ENCODE measurements around the gene CYB5D1.

DNA sequence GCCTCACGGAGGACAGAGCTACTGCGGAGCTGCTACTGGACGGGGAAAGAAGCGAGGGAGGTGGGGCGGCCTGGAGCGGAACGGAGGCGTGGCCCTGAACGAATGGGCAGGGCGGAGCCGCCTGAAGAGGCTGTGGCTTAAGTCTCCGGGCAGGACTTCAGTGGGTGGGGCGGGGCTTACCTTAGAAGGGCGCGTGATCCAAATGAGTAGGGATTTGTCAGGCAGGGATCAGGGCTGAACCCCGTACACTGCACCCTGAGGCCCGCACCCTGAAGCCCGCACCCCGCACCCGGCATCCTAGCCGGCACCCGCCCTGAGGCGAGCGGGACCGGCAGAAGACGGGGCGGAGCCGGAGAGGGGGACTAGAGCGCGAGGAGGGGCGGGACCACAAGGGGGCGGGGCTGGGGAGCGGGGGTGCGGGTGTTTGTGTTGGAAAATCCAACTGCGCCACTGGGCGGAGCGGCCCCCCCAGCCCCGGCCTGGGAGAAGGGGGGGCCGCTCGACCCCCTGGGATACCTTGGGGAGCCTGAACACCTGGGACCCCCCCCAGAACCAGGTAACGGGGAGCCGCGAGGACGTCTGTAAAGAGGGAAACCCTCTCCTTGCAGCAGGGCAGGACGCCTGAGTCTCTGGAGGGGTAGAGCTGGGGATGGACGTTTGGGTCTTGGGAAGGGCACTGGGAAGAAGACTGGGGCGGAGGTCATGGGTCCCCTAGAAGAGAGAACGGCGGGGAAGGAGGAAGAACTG lies 23.8 kb upstream of the CYB5D1 start, which contains the start of gene KDM6B:
- TF ChIP-seq, protein P1, sequence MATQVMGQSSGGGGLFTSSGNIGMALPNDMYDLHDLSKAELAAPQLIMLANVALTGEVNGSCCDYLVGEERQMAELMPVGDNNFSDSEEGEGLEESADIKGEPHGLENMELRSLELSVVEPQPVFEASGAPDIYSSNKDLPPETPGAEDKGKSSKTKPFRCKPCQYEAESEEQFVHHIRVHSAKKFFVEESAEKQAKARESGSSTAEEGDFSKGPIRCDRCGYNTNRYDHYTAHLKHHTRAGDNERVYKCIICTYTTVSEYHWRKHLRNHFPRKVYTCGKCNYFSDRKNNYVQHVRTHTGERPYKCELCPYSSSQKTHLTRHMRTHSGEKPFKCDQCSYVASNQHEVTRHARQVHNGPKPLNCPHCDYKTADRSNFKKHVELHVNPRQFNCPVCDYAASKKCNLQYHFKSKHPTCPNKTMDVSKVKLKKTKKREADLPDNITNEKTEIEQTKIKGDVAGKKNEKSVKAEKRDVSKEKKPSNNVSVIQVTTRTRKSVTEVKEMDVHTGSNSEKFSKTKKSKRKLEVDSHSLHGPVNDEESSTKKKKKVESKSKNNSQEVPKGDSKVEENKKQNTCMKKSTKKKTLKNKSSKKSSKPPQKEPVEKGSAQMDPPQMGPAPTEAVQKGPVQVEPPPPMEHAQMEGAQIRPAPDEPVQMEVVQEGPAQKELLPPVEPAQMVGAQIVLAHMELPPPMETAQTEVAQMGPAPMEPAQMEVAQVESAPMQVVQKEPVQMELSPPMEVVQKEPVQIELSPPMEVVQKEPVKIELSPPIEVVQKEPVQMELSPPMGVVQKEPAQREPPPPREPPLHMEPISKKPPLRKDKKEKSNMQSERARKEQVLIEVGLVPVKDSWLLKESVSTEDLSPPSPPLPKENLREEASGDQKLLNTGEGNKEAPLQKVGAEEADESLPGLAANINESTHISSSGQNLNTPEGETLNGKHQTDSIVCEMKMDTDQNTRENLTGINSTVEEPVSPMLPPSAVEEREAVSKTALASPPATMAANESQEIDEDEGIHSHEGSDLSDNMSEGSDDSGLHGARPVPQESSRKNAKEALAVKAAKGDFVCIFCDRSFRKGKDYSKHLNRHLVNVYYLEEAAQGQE (IDR thresholded peaks at IDR 0.05; ENCODE audit: insufficient replicate concordance, low read depth), result no peak
- TF ChIP-seq, protein P2, sequence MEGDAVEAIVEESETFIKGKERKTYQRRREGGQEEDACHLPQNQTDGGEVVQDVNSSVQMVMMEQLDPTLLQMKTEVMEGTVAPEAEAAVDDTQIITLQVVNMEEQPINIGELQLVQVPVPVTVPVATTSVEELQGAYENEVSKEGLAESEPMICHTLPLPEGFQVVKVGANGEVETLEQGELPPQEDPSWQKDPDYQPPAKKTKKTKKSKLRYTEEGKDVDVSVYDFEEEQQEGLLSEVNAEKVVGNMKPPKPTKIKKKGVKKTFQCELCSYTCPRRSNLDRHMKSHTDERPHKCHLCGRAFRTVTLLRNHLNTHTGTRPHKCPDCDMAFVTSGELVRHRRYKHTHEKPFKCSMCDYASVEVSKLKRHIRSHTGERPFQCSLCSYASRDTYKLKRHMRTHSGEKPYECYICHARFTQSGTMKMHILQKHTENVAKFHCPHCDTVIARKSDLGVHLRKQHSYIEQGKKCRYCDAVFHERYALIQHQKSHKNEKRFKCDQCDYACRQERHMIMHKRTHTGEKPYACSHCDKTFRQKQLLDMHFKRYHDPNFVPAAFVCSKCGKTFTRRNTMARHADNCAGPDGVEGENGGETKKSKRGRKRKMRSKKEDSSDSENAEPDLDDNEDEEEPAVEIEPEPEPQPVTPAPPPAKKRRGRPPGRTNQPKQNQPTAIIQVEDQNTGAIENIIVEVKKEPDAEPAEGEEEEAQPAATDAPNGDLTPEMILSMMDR (IDR thresholded peaks at IDR 0.05; ENCODE audit: insufficient read depth, low read length), result no peak

All from HL-60 (cell line).